ENCODE measurements around the gene ZNF14. TPM values are rescaled to one million over a fixed set of nuclear protein-coding genes. Genes with fewer than 3 reads are reported as not detected.

Gene ZNF14
- total RNA-seq, 2 experiments from 2014 or later: 8.4 TPM

GRCh38 chr19:19743176-19743575 is 10.3 kb upstream of the ZNF14 start:
- intact Hi-C loops (cut with micrococcal nuclease): no loop called here
- CTCF ChIA-PET: no interaction called here
- Mint-ChIP-seq H3K27me3 (ENCODE audit: low read depth) (no peaks in the 10 kb centered on the region), H3K4me3 (no peak overlapping the region), H3K9me3 (no peaks in the 10 kb centered on the region), H3K27ac (no peak overlapping the region), H3K36me3 (ENCODE audit: low read depth) (no peaks in the 10 kb centered on the region), H3K4me1 (ENCODE audit: low read depth) (no peaks in the 10 kb centered on the region)
- DNase-seq: no peak

- H3K4me3 Mint-ChIP-seq: no peak overlapping the region
- no peaks in the 10 kb centered on the region for H3K4me1 Mint-ChIP-seq (ENCODE audit: low read depth)
- intact Hi-C loops (cut with micrococcal nuclease): no loop called here
- DNase-seq: no peak
- no peaks in the 10 kb centered on the region for H3K9me3 Mint-ChIP-seq
- H3K36me3 Mint-ChIP-seq (ENCODE audit: low read depth): no peaks in the 10 kb centered on the region
- CTCF ChIA-PET: no interaction called here
- H3K27ac Mint-ChIP-seq: no peak overlapping the region
- no peaks in the 10 kb centered on the region for H3K27me3 Mint-ChIP-seq (ENCODE audit: low read depth)
Observed at GRCh38 chr19:19742773-19743172, 9.9 kb upstream of the ZNF14 start.

GRCh38 chr19:19741184-19741583 is 8.3 kb upstream of the ZNF14 start:
- H3K4me3 Mint-ChIP-seq: no peak overlapping the region
- DNase-seq: no peak
- CTCF ChIA-PET: no interaction called here
- no peaks in the 10 kb centered on the region for H3K36me3 Mint-ChIP-seq (ENCODE audit: low read depth)
- no peak overlapping the region for H3K27ac Mint-ChIP-seq
- intact Hi-C loops (cut with micrococcal nuclease): no loop called here
- no peaks in the 10 kb centered on the region for H3K4me1 Mint-ChIP-seq (ENCODE audit: low read depth)
- H3K9me3 Mint-ChIP-seq: no peaks in the 10 kb centered on the region
- no peaks in the 10 kb centered on the region for H3K27me3 Mint-ChIP-seq (ENCODE audit: low read depth)

- no peak overlapping the region for H3K27ac Mint-ChIP-seq
- no peaks in the 10 kb centered on the region for H3K9me3 Mint-ChIP-seq
- intact Hi-C loops (cut with micrococcal nuclease): no loop called here
- CTCF ChIA-PET: no interaction called here
- H3K36me3 Mint-ChIP-seq (ENCODE audit: low read depth): no peaks in the 10 kb centered on the region
- no peaks in the 10 kb centered on the region for H3K27me3 Mint-ChIP-seq (ENCODE audit: low read depth)
- DNase-seq: no peak
- no peaks in the 10 kb centered on the region for H3K4me1 Mint-ChIP-seq (ENCODE audit: low read depth)
- H3K4me3 Mint-ChIP-seq: no peak overlapping the region
Observed at GRCh38 chr19:19740755-19741154, 7.8 kb upstream of the ZNF14 start.

- H3K4me3 Mint-ChIP-seq: no peak overlapping the region
- H3K9me3 Mint-ChIP-seq: no peaks in the 10 kb centered on the region
- H3K27ac Mint-ChIP-seq: no peak overlapping the region
- DNase-seq: no peak
- no peaks in the 10 kb centered on the region for H3K4me1 Mint-ChIP-seq (ENCODE audit: low read depth)
- CTCF ChIA-PET: interaction anchor here (0.6 kb wide), 1 partner anchor 48 kb away, joined by 3 read pairs; no protein-coding TSS in a partner anchor
- no peaks in the 10 kb centered on the region for H3K36me3 Mint-ChIP-seq (ENCODE audit: low read depth)
- intact Hi-C loops (cut with micrococcal nuclease): no loop called here
- no peaks in the 10 kb centered on the region for H3K27me3 Mint-ChIP-seq (ENCODE audit: low read depth)
Observed at GRCh38 chr19:19738564-19738963, 5.7 kb upstream of the ZNF14 start.

GRCh38 chr19:19737559-19738332 is 4.8 kb upstream of the ZNF14 start:
- DNase-seq: no peak
- CTCF ChIA-PET: no interaction called here
- Mint-ChIP-seq H3K4me1 (ENCODE audit: low read depth) (peaks cover 4% of the 10 kb centered on the region), H3K9me3 (no peaks in the 10 kb centered on the region), H3K4me3 (no peak overlapping the region), H3K27me3 (ENCODE audit: low read depth) (no peaks in the 10 kb centered on the region), H3K27ac (no peak overlapping the region), H3K36me3 (ENCODE audit: low read depth) (peaks cover 3% of the 10 kb centered on the region)
- intact Hi-C loops (cut with micrococcal nuclease): no loop called here

GRCh38 chr19:19721896-19722295 is 11.0 kb downstream of the ZNF14 start:
- Mint-ChIP-seq H3K4me3 (no peak overlapping the region), H3K27me3 (ENCODE audit: low read depth) (no peaks in the 10 kb centered on the region), H3K27ac (no peak overlapping the region), H3K9me3 (peaks cover 75% of the 10 kb centered on the region), H3K36me3 (ENCODE audit: low read depth) (peaks cover 69% of the 10 kb centered on the region), H3K4me1 (ENCODE audit: low read depth) (peaks cover 5% of the 10 kb centered on the region)
- intact Hi-C loops (cut with micrococcal nuclease): no loop called here
- DNase-seq: no peak
- CTCF ChIA-PET: interaction anchor here (1.5 kb wide), 1 partner anchor 11 kb away, joined by 4 read pairs; the partner anchor contains the start of gene ZNF14

GRCh38 chr19:19719798-19720197 is 13.1 kb downstream of the ZNF14 start:
- DNase-seq: no peak

GRCh38 chr19:19711934-19712828 is 20.7 kb downstream of the ZNF14 start:
- intact Hi-C loops (cut with micrococcal nuclease): no loop called here
- peaks cover 86% of the 10 kb centered on the region for H3K36me3 Mint-ChIP-seq (ENCODE audit: low read depth)
- CTCF ChIA-PET: no interaction called here
- no peak overlapping the region for H3K4me3 Mint-ChIP-seq
- peaks cover 77% of the 10 kb centered on the region for H3K9me3 Mint-ChIP-seq
- DNase-seq: no peak
- H3K4me1 Mint-ChIP-seq (ENCODE audit: low read depth): no peaks in the 10 kb centered on the region
- no peak overlapping the region for H3K27ac Mint-ChIP-seq
- H3K27me3 Mint-ChIP-seq (ENCODE audit: low read depth): no peaks in the 10 kb centered on the region

More at GRCh38 chr19:19719798-19720197, 13.1 kb downstream of the ZNF14 start:
- H3K4me3 Mint-ChIP-seq: no peak overlapping the region
- intact Hi-C loops (cut with micrococcal nuclease): loop anchor here (1.0 kb wide), 1 partner anchor 10 kb away; no protein-coding TSS in a partner anchor
- peaks cover 5% of the 10 kb centered on the region for H3K4me1 Mint-ChIP-seq (ENCODE audit: low read depth)
- peaks cover 77% of the 10 kb centered on the region for H3K9me3 Mint-ChIP-seq
- H3K27me3 Mint-ChIP-seq (ENCODE audit: low read depth): no peaks in the 10 kb centered on the region
- H3K27ac Mint-ChIP-seq: no peak overlapping the region
- CTCF ChIA-PET: no interaction called here
- H3K36me3 Mint-ChIP-seq (ENCODE audit: low read depth): peaks cover 75% of the 10 kb centered on the region

- no peak overlapping the region for H3K27ac Mint-ChIP-seq
- intact Hi-C loops (cut with micrococcal nuclease): no loop called here
Observed at GRCh38 chr19:19711306-19711933, 21.5 kb downstream of the ZNF14 start.

GRCh38 chr19:19710506-19710905 is 22.4 kb downstream of the ZNF14 start:
- H3K9me3 Mint-ChIP-seq: peaks cover 76% of the 10 kb centered on the region
- H3K36me3 Mint-ChIP-seq (ENCODE audit: low read depth): peaks cover 82% of the 10 kb centered on the region
- intact Hi-C loops (cut with micrococcal nuclease): no loop called here
- no peak overlapping the region for H3K27ac Mint-ChIP-seq
- H3K27me3 Mint-ChIP-seq (ENCODE audit: low read depth): no peaks in the 10 kb centered on the region
- DNase-seq: no peak
- CTCF ChIA-PET: no interaction called here
- H3K4me1 Mint-ChIP-seq (ENCODE audit: low read depth): no peaks in the 10 kb centered on the region
- H3K4me3 Mint-ChIP-seq: no peak overlapping the region

More at GRCh38 chr19:19711306-19711933, 21.5 kb downstream of the ZNF14 start:
- Mint-ChIP-seq H3K4me3 (no peak overlapping the region), H3K9me3 (peaks cover 76% of the 10 kb centered on the region), H3K36me3 (ENCODE audit: low read depth) (peaks cover 85% of the 10 kb centered on the region), H3K27me3 (ENCODE audit: low read depth) (no peaks in the 10 kb centered on the region), H3K4me1 (ENCODE audit: low read depth) (no peaks in the 10 kb centered on the region)
- DNase-seq: no peak
- CTCF ChIA-PET: no interaction called here

GRCh38 chr19:19704836-19705235 is 28.1 kb downstream of the ZNF14 start:
- Mint-ChIP-seq H3K27ac (no peak overlapping the region), H3K4me3 (no peak overlapping the region), H3K4me1 (ENCODE audit: low read depth) (no peaks in the 10 kb centered on the region), H3K27me3 (ENCODE audit: low read depth) (no peaks in the 10 kb centered on the region), H3K36me3 (ENCODE audit: low read depth) (peaks cover 63% of the 10 kb centered on the region), H3K9me3 (peaks cover 62% of the 10 kb centered on the region)
- CTCF ChIA-PET: no interaction called here
- intact Hi-C loops (cut with micrococcal nuclease): no loop called here
- DNase-seq: no peak
